ENCODE results near the gene MAT2B. TPM values are rescaled to one million over a fixed set of nuclear protein-coding genes. Genes with fewer than 3 reads are reported as not detected.
A peak's percentile ranks its signal among the peaks of the same experiment; 100 is the strongest.

The MAT2B gene
- total RNA-seq, 2 experiments from 2014 or later: 71.5 to 71.6 TPM

- ATAC-seq: peak; percentile 37
- DNase-seq: no peak
- intact Hi-C loops (cut with micrococcal nuclease): no loop called here
- H3K4me1 Mint-ChIP-seq (ENCODE audit: low read depth): peaks cover 9% of the 10 kb centered on the region
- H3K4me3 Mint-ChIP-seq: no peak overlapping the region
- ChIA-PET POLR2A (no interaction called here), CTCF (no interaction called here)
- H3K27me3 Mint-ChIP-seq: no peaks in the 10 kb centered on the region
- peak overlapping the region; percentile 43 for H3K27ac Mint-ChIP-seq
- peaks cover 2% of the 10 kb centered on the region for H3K9me3 Mint-ChIP-seq
- TF ChIP-seq, protein P1, sequence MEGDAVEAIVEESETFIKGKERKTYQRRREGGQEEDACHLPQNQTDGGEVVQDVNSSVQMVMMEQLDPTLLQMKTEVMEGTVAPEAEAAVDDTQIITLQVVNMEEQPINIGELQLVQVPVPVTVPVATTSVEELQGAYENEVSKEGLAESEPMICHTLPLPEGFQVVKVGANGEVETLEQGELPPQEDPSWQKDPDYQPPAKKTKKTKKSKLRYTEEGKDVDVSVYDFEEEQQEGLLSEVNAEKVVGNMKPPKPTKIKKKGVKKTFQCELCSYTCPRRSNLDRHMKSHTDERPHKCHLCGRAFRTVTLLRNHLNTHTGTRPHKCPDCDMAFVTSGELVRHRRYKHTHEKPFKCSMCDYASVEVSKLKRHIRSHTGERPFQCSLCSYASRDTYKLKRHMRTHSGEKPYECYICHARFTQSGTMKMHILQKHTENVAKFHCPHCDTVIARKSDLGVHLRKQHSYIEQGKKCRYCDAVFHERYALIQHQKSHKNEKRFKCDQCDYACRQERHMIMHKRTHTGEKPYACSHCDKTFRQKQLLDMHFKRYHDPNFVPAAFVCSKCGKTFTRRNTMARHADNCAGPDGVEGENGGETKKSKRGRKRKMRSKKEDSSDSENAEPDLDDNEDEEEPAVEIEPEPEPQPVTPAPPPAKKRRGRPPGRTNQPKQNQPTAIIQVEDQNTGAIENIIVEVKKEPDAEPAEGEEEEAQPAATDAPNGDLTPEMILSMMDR (IDR thresholded peaks at IDR 0.05): no peak
- H3K36me3 Mint-ChIP-seq (ENCODE audit: low read depth): peaks cover 10% of the 10 kb centered on the region
Measured at GRCh38 chr5:163525096-163525495, 19.7 kb downstream of the MAT2B start.

DNA sequence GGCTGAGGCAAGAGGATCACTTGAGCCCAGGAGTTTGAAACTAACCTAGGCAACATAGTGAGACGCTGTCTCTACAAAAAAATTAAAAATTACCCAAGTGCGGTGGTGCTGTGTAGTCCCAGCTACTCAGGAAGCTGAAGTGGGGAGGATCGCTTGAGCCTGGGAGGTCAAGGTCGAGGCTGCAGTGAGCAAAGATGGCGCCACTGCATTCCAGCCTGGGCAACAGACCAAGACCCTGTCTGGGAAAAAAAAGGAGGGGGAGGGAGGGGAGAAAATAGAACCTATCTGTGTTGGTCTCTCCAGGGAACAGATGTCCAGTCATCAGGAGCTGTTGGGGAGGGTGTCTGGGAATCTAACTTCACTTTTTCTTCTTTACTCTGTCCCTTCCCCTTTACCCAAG lies 24.3 kb downstream of the MAT2B start:
- Mint-ChIP-seq H3K36me3 (ENCODE audit: low read depth) (no peaks in the 10 kb centered on the region), H3K4me1 (ENCODE audit: low read depth) (peaks cover 6% of the 10 kb centered on the region), H3K27me3 (no peaks in the 10 kb centered on the region), H3K9me3 (no peaks in the 10 kb centered on the region), H3K27ac (no peak overlapping the region), H3K4me3 (no peak overlapping the region)
- TF ChIP-seq, protein P1 (IDR thresholded peaks at IDR 0.05): no peak
- no peak for ATAC-seq
- intact Hi-C loops (cut with micrococcal nuclease): no loop called here
- ChIA-PET CTCF (no interaction called here), POLR2A (no interaction called here)
- DNase-seq: no peak

- intact Hi-C loops (cut with micrococcal nuclease): no loop called here
- TF ChIP-seq, protein P1 (IDR thresholded peaks at IDR 0.05): no peak
- Mint-ChIP-seq H3K9me3 (no peaks in the 10 kb centered on the region), H3K36me3 (ENCODE audit: low read depth) (no peaks in the 10 kb centered on the region), H3K27me3 (peaks cover 4% of the 10 kb centered on the region), H3K27ac (no peak overlapping the region), H3K4me3 (no peak overlapping the region), H3K4me1 (ENCODE audit: low read depth) (no peaks in the 10 kb centered on the region)
- POLR2A ChIA-PET: no interaction called here
- ATAC-seq: no peak
- CTCF ChIA-PET: no interaction called here
- DNase-seq: no peak
Measured at GRCh38 chr5:163531272-163531671, 25.9 kb downstream of the MAT2B start.

GRCh38 chr5:163532171-163533084 lies 27.0 kb downstream of the MAT2B start:
- H3K36me3 Mint-ChIP-seq (ENCODE audit: low read depth): no peaks in the 10 kb centered on the region

GRCh38 chr5:163533223-163533622 lies 27.8 kb downstream of the MAT2B start:
- H3K4me1 Mint-ChIP-seq (ENCODE audit: low read depth): no peaks in the 10 kb centered on the region
- H3K27me3 Mint-ChIP-seq: peaks cover 8% of the 10 kb centered on the region
- POLR2A ChIA-PET: no interaction called here
- TF ChIP-seq, protein P1 (IDR thresholded peaks at IDR 0.05): no peak
- H3K27ac Mint-ChIP-seq: no peak overlapping the region
- H3K4me3 Mint-ChIP-seq: no peak overlapping the region
- CTCF ChIA-PET: interaction anchor here (0.6 to 1.4 kb wide), 2 partner anchors 17 to 32 kb away, joined by 3 to 5 read pairs; no protein-coding TSS in a partner anchor
- no peaks in the 10 kb centered on the region for H3K9me3 Mint-ChIP-seq
- no peak for ATAC-seq
- DNase-seq: no peak
- intact Hi-C loops (cut with micrococcal nuclease): no loop called here
- no peaks in the 10 kb centered on the region for H3K36me3 Mint-ChIP-seq (ENCODE audit: low read depth)

More at GRCh38 chr5:163532171-163533084, 27.0 kb downstream of the MAT2B start:
- intact Hi-C loops (cut with micrococcal nuclease): no loop called here
- ATAC-seq (no peak), DNase-seq (no peak)
- H3K27ac Mint-ChIP-seq: no peak overlapping the region
- peaks cover 8% of the 10 kb centered on the region for H3K27me3 Mint-ChIP-seq
- TF ChIP-seq, protein P1 (IDR thresholded peaks at IDR 0.05): no peak
- no peak overlapping the region for H3K4me3 Mint-ChIP-seq
- POLR2A ChIA-PET: no interaction called here
- H3K9me3 Mint-ChIP-seq: no peaks in the 10 kb centered on the region
- CTCF ChIA-PET: interaction anchor here (1.4 kb wide), 1 partner anchor 32 kb away, joined by 5 read pairs; no protein-coding TSS in a partner anchor
- H3K4me1 Mint-ChIP-seq (ENCODE audit: low read depth): no peaks in the 10 kb centered on the region

All from activated CD8-positive, alpha-beta T cell treated with anti-CD3 and anti-CD28 coated beads for 36 hours (primary cell).